Glutamatergic neuron (in vitro differentiated cells): ENCODE results near the gene SEC24B. TPM values are rescaled to one million over a fixed set of nuclear protein-coding genes. Genes with fewer than 3 reads are reported as not detected.

Experiments
- DNase-seq: peaks from one replicate; pipeline ENCODE4 v3.0.0; 2022
- H3K27ac Mint-ChIP-seq: one replicate; pipeline ENCODE4 v1.8.0; 2020; ENCODE audit warnings: mild to moderate bottlenecking, mixed read lengths, inconsistent platforms; ENCODE audit not compliant: unreplicated experiment
- H3K27me3 Mint-ChIP-seq: one replicate; pipeline ENCODE4 v1.8.0; 2020; ENCODE audit warnings: mild to moderate bottlenecking, moderate library complexity, mixed read lengths, inconsistent platforms; ENCODE audit not compliant: unreplicated experiment
- H3K36me3 Mint-ChIP-seq: one replicate; pipeline ENCODE4 v1.8.0; 2020; ENCODE audit warnings: mild to moderate bottlenecking, mixed read lengths, inconsistent platforms; ENCODE audit not compliant: unreplicated experiment
- H3K4me1 Mint-ChIP-seq: one replicate; pipeline ENCODE4 v1.8.0; 2020; ENCODE audit warnings: mild to moderate bottlenecking, low read depth, mixed read lengths, inconsistent platforms; ENCODE audit not compliant: unreplicated experiment
- H3K4me3 Mint-ChIP-seq: one replicate; pipeline ENCODE4 v1.8.0; 2020; ENCODE audit warnings: mild to moderate bottlenecking, mixed read lengths, inconsistent platforms; ENCODE audit not compliant: unreplicated experiment
- H3K9me3 Mint-ChIP-seq: one replicate; pipeline ENCODE4 v1.8.0; 2020; ENCODE audit warnings: mild to moderate bottlenecking, moderate library complexity, mixed read lengths, inconsistent platforms; ENCODE audit not compliant: unreplicated experiment
- long read RNA-seq: library from polyadenylated mRNA; unstranded; transcript quantifications from one replicate; pipeline ENCODE4 v2.0.0, GENCODE V29; 2020; ENCODE audit not compliant: unreplicated experiment
- total RNA-seq: library from RNA; stranded (reverse); fragmentation: NEBNext Ultra II Directional; extraction: Animal tissue kit (Norgen Biotek cat#: 25700); gene quantifications from one replicate; pipeline ENCODE4 v1.2.1, GENCODE V29; 2021; ENCODE audit not compliant: unreplicated experiment
- TF ChIP-seq, protein P1 (sequence below): fragments of 200-600 bp; sonication (generic); IDR thresholded peaks from one replicate; pipeline ENCODE4 v1.5.0; 2021; ENCODE audit not compliant: partially characterized antibody, unreplicated experiment

Gene SEC24B
- 27.6 TPM for total RNA-seq
- long read RNA-seq = 0 reads

GRCh38 chr4:109433205-109434006 lies at the start of gene SEC24B:
Gene SEC24B (plus strand): TSS chr4:109433815. CDS start chr4:109433870, 55 bp downstream.
- peak within 1 kb of the TSS; percentile 90 for H3K27ac Mint-ChIP-seq

GRCh38 chr4:109383823-109384222 lies 49.8 kb upstream of the SEC24B start:
- H3K27ac Mint-ChIP-seq = no peak overlapping the region
- no peak overlapping the region for H3K4me3 Mint-ChIP-seq
- no peaks in the 10 kb centered on the region for H3K4me1 Mint-ChIP-seq
- no peak for DNase-seq
- no peaks in the 10 kb centered on the region for H3K36me3 Mint-ChIP-seq
- H3K9me3 Mint-ChIP-seq = peaks cover 2% of the 10 kb centered on the region
- TF ChIP-seq, protein P1, sequence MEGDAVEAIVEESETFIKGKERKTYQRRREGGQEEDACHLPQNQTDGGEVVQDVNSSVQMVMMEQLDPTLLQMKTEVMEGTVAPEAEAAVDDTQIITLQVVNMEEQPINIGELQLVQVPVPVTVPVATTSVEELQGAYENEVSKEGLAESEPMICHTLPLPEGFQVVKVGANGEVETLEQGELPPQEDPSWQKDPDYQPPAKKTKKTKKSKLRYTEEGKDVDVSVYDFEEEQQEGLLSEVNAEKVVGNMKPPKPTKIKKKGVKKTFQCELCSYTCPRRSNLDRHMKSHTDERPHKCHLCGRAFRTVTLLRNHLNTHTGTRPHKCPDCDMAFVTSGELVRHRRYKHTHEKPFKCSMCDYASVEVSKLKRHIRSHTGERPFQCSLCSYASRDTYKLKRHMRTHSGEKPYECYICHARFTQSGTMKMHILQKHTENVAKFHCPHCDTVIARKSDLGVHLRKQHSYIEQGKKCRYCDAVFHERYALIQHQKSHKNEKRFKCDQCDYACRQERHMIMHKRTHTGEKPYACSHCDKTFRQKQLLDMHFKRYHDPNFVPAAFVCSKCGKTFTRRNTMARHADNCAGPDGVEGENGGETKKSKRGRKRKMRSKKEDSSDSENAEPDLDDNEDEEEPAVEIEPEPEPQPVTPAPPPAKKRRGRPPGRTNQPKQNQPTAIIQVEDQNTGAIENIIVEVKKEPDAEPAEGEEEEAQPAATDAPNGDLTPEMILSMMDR = no peak
- H3K27me3 Mint-ChIP-seq = no peaks in the 10 kb centered on the region

More at GRCh38 chr4:109433205-109434006, at the start of gene SEC24B:
- H3K36me3 Mint-ChIP-seq = peaks cover 3% of the 10 kb centered on the region
- peak; percentile 84 for DNase-seq
- peaks cover 9% of the 10 kb centered on the region for H3K27me3 Mint-ChIP-seq
- H3K9me3 Mint-ChIP-seq = peaks cover 1% of the 10 kb centered on the region
- peak within 1 kb of the TSS; percentile 92 for H3K4me3 Mint-ChIP-seq
- H3K4me1 Mint-ChIP-seq = peaks cover 19% of the 10 kb centered on the region
- TF ChIP-seq, protein P1 = peak; percentile 99

DNA sequence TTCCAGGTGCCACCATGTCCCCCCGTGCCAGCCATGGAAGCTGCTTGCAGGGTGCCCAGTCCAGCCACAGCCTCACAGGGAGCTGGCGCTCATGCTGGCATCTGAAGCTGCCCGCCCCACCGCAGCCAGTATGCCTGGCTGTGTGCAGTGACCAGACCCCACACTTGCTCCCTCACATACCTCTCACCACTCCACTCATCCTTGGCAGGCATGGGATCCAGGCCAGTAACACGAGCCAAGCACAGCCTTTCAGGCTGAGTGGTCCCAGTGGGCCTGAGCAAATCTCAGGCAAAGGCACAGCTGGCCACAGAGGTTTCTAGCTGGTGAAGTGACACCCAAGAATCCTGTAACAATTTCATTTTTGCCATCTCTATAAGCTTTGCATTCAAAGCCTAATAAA lies 48.4 kb upstream of the SEC24B start:
- no peaks in the 10 kb centered on the region for H3K27me3 Mint-ChIP-seq
- H3K4me1 Mint-ChIP-seq = peaks cover 6% of the 10 kb centered on the region
- peaks cover 2% of the 10 kb centered on the region for H3K9me3 Mint-ChIP-seq
- peak; percentile 28 for DNase-seq
- TF ChIP-seq, protein P1 = no peak
- H3K36me3 Mint-ChIP-seq = no peaks in the 10 kb centered on the region
- H3K4me3 Mint-ChIP-seq = no peak overlapping the region
- no peak overlapping the region for H3K27ac Mint-ChIP-seq

DNA sequence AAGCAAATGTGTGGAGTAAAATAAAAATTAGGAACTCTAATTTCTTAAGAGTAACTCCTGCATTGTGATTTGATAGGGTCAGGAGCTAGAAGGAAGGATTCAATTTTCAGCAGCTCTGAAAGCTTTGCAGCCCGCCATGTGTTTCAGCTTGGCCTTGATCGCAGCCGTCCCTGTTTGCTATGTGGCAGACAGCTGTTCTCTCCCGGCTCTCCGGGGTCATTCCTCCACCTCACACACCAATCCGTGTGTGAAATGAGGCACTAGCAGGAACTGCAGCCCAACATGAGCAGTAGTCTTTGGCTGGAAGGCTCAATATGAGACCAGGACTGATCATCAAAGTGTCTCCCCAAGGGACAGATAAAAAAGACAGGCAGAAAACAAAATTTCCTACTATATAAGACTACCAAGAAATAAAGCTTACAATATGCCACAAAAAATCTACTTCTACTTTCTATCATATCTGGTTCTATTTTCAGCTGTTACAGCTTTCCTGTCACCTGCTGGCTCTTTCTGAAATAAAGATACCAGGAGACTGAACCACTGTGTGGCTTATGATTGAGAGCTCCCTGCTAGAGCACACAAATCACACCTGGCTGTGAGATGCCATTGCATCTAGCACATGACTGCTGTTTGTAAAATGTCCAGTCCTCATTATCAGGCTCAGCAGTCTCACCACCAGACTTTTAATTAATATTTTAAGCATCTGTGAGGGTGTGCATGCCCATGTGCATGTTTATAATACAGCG lies 44.1 kb upstream of the SEC24B start:
- H3K4me3 Mint-ChIP-seq = no peak overlapping the region
- TF ChIP-seq, protein P1 = no peak
- peaks cover 8% of the 10 kb centered on the region for H3K4me1 Mint-ChIP-seq
- no peaks in the 10 kb centered on the region for H3K27me3 Mint-ChIP-seq
- H3K27ac Mint-ChIP-seq = no peak overlapping the region
- H3K9me3 Mint-ChIP-seq = no peaks in the 10 kb centered on the region
- DNase-seq = peak; percentile 53
- H3K36me3 Mint-ChIP-seq = no peaks in the 10 kb centered on the region
